Fibroblast of mammary gland (primary cell): Measurements from ENCODE around the gene ZFYVE9.
A peak's percentile ranks its signal among the peaks of the same experiment; 100 is the strongest.
"Not testable (repeated sequence)": the region's sequence is repeated elsewhere in the genome, so short reads cannot be mapped to it uniquely, and the experiment has no call there.

Source experiments
- DNase-seq: peaks from one replicate; pipeline ENCODE4 v3.0.0-alpha.2; 2010; ENCODE audit warnings: low read depth
- H3K4me3 ChIP-seq: 2 replicates; pipeline ENCODE4 v1.5.1; 2011; ENCODE audit warnings: low read depth, mild to moderate bottlenecking, low read length, moderate library complexity; ENCODE audit not compliant: control insufficient read depth
- CTCF ChIP-seq: conservative IDR thresholded peaks from 2 replicates; pipeline ENCODE4 v1.5.1; 2011; ENCODE audit warnings: low read depth, low read length, inconsistent platforms; ENCODE audit not compliant: control insufficient read depth, insufficient read depth

ZFYVE9 gene

GRCh38 chr1:52139817-52140540 lies 1.9 kb upstream of the ZFYVE9 start:
- no peak for TF ChIP-seq CTCF
- peak overlapping the region; percentile 21 for H3K4me3 ChIP-seq

DNA sequence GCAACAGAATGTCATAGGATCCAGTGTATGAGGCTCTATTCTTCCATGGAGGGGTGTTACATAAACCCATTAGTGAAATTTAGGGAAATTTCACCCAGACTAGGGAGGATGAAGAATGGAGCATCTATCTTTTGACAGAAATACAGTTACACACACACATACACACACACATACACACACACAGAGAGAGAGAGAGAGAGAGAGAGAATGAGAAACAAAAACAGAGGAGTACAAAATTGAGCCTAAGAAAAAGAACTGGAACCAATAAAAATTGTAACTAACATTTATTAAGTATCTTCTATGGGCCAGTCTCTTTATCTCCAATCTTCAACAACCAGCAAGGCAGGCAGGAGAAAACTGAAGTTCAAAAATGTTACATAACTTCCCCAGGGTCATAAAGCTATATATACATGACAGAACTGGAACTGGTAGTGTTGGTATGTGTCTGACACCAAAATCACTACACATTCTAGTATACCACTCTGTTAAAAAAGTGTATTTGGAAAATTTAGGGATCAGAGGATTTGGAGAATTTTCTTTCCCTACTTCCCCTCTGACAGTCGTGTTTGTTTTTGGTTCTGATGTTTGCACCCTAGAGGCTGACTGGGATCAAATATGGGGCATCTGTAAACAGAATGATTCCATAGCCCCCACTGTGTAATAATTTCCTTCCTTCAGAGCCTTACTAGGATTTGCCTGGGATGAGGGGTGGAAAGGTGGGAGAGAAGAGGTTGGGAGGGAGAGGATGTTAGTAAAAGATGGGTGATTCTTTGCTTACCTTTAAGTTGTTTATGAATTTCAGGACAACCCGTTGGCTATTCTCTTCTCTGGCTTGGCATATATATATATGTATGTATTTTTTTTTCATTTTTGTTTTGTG lies 1.0 kb upstream of the ZFYVE9 start:
- TF ChIP-seq CTCF: no peak
- no peak for DNase-seq
- no peak overlapping the region for H3K4me3 ChIP-seq

More at GRCh38 chr1:52139817-52140540, 1.9 kb upstream of the ZFYVE9 start:
- peak; percentile 96 for DNase-seq

GRCh38 chr1:52142220-52143183 lies 613 bp downstream of the ZFYVE9 start:
- peak overlapping the region; percentile 80 for H3K4me3 ChIP-seq
- DNase-seq: peak; percentile 43
- no peak for TF ChIP-seq CTCF

DNA sequence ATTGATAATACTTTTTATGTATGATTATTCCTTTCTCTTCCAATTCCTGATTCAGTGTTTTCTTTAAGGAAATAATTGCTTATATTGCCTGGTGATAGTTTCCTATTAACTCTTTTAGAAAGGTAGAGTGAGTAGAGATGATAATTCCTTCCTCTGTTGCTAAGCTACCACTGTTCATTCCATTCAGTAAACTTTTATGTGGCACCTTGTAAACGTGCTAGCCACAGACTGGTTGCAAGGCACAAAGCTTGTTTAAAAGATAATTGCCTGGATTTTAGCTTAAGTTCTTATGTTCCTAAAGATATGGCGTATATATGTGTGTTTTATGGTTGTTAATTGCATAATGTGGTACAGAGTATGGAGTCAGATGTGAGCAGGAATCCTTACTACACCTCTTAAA lies 3.2 kb downstream of the ZFYVE9 start:
- no peak overlapping the region for H3K4me3 ChIP-seq
- no peak for DNase-seq
- no peak for TF ChIP-seq CTCF

GRCh38 chr1:52150445-52150844 lies 8.6 kb downstream of the ZFYVE9 start:
- H3K4me3 ChIP-seq, DNase-seq: not testable (repeated sequence)

DNA sequence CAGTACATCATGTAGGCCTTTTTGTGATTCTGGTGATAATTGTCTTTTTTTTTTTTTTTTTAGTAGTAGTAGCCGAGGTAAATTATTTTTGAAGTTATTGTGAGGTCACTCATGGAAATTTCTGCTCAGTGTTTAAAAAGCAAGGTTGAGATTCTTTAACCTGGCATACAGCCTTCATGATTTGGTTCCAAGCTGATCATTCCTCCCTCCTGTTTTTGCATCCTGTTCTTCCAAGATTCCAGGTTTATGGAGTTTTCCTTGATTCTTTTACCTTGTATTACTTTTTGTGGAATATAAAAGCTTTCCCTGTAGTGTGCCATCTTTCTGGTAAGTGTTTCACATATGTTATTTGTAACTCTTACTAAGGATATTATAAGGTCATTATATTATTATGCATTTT lies 9.1 kb downstream of the ZFYVE9 start:
- H3K4me3 ChIP-seq: no peak overlapping the region
- TF ChIP-seq CTCF: no peak
- DNase-seq: no peak
